K562 (cell line): Measurements from ENCODE around the gene MARCO.

ENCODE experiments used
- ATF3 ChIP-seq, 2 experiments: fragments of 450-650 bp in 1 of 2; sonication (generic) in 1 of 2; formaldehyde crosslinking in 1 of 2; IDR thresholded peaks in 1 of 2; conservative IDR thresholded peaks in 1 of 2; 2 replicates each; pipeline versions ENCODE4 v1.6.1 to v1.8.1; 2016 to 2023; ENCODE audit warnings: mild to moderate bottlenecking in 2 of 2, moderate library complexity in 2 of 2, inconsistent platforms in 1 of 2, missing genetic modification reagents in 1 of 2
- CTBP1 ChIP-seq: fragments of 450-650 bp; IDR thresholded peaks from 2 replicates; pipeline ENCODE4 v1.6.1; 2016; ENCODE audit warnings: borderline replicate concordance
- ESRRA ChIP-seq: fragments of 450-650 bp; IDR thresholded peaks from 2 replicates; pipeline ENCODE4 v1.6.1; 2014; ENCODE audit warnings: low read depth, mild to moderate bottlenecking, moderate library complexity, borderline replicate concordance
- FOXA3 ChIP-seq, 2 experiments: fragments of 450-650 bp in 1 of 2; sonication (generic) in 1 of 2; formaldehyde crosslinking; IDR thresholded peaks in 1 of 2; conservative IDR thresholded peaks in 1 of 2; 2 replicates each; pipeline versions ENCODE4 v1.4.0 to v1.8.0; 2020 to 2022; ENCODE audit warnings: mild to moderate bottlenecking in 2 of 2, missing genetic modification reagents in 1 of 2
- MYC ChIP-seq, 2 experiments: fragments of 250-450 bp in 1 of 2; sonication (Bioruptor Pico) in 1 of 2; IDR thresholded peaks; 2 replicates each; pipeline versions ENCODE4 v1.5.1 to v1.6.1; 2012 to 2021; ENCODE audit warnings: low read depth in 2 of 2, borderline replicate concordance in 1 of 2, improper control_type of control experiment in 1 of 2, low read length in 1 of 2, mild to moderate bottlenecking in 1 of 2, moderate library complexity in 1 of 2
- NR4A1 ChIP-seq, 2 experiments: fragments of 250-450 bp in 1 of 2; fragments of 450-650 bp in 1 of 2; sonication (Bioruptor Pico) in 1 of 2; IDR thresholded peaks; 2 replicates each; pipeline versions ENCODE4 v1.4.0 to v1.6.1; 2016 to 2020; ENCODE audit warnings: mild to moderate bottlenecking in 2 of 2, missing compliant biosample characterization in 1 of 2, missing genetic modification characterization in 1 of 2, moderate library complexity in 1 of 2
- PRDM10 ChIP-seq: fragments of 450-650 bp; IDR thresholded peaks from 2 replicates; pipeline ENCODE4 v1.6.1; 2018; ENCODE audit not compliant: partially characterized antibody
- PRMT5 ChIP-seq: sonication (generic); formaldehyde crosslinking; IDR thresholded peaks from 2 replicates; pipeline ENCODE4 v1.5.0; 2020; ENCODE audit warnings: missing genetic modification reagents
- RBBP5 ChIP-seq: fragments of 200-600 bp; sonication (generic); IDR thresholded peaks from 2 replicates; pipeline ENCODE4 v1.6.1; 2012; ENCODE audit warnings: borderline replicate concordance, mild to moderate bottlenecking, low read length, control low read depth, inconsistent platforms; ENCODE audit not compliant: insufficient read depth, poor library complexity, severe bottlenecking
- ZBTB33 ChIP-seq: sonication (generic); formaldehyde crosslinking; IDR thresholded peaks from 2 replicates; pipeline ENCODE4 v1.8.1; 2023; ENCODE audit warnings: mild to moderate bottlenecking, missing genetic modification reagents
- ZKSCAN1 ChIP-seq: fragments of 150-350 bp; IDR thresholded peaks from 2 replicates; pipeline ENCODE4 v1.6.1; 2016; ENCODE audit warnings: low read depth, low read length
- ZNF24 ChIP-seq: fragments of 450-650 bp; IDR thresholded peaks from 2 replicates; pipeline ENCODE4 v1.6.1; 2016
- TF ChIP-seq, protein P1 (sequence below): fragments of 450-650 bp; IDR thresholded peaks from 2 replicates; pipeline ENCODE4 v1.6.1; 2016; ENCODE audit warnings: missing biosample characterization, missing genetic modification characterization
- TF ChIP-seq, protein P2 (sequence below), 3 experiments: IDR thresholded peaks in 2 of 3; conservative IDR thresholded peaks in 1 of 3; 2 replicates each; pipeline ENCODE4 v1.5.1; 2011 to 2012; ENCODE audit warnings: low read length in 3 of 3, mild to moderate bottlenecking in 3 of 3, control low read depth in 2 of 3, improper control_type of control experiment in 1 of 3, inconsistent platforms in 1 of 3, low read depth in 1 of 3, mixed read lengths in 1 of 3, moderate library complexity in 1 of 3; ENCODE audit not compliant: insufficient read depth in 2 of 3

GRCh38 chr2:118937817-118938216, 4.2 kb upstream of the MARCO start:
- no peak for TF ChIP-seq ATF3 (IDR thresholded peaks at IDR 0.05)
- no peak for TF ChIP-seq ATF3 (CRISPR knock-in tag; conservative IDR thresholded peaks at IDR 0.05)
- no peak for TF ChIP-seq FOXA3 (CRISPR knock-in tag; conservative IDR thresholded peaks at IDR 0.05 in 1 of 2, IDR thresholded peaks at IDR 0.05 in 1 of 2)
- TF ChIP-seq, protein P1, sequence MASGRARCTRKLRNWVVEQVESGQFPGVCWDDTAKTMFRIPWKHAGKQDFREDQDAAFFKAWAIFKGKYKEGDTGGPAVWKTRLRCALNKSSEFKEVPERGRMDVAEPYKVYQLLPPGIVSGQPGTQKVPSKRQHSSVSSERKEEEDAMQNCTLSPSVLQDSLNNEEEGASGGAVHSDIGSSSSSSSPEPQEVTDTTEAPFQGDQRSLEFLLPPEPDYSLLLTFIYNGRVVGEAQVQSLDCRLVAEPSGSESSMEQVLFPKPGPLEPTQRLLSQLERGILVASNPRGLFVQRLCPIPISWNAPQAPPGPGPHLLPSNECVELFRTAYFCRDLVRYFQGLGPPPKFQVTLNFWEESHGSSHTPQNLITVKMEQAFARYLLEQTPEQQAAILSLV (tag), result no peak
- no peak for TF ChIP-seq ZKSCAN1
- no peak for TF ChIP-seq MYC (IDR thresholded peaks at IDR 0.05; ENCODE audit: low read depth, low read length)
- no peak for TF ChIP-seq MYC (CRISPR knock-in tag; IDR thresholded peaks at IDR 0.05; ENCODE audit: borderline replicate concordance, low read depth)
- no peak for TF ChIP-seq NR4A1 (CRISPR knock-in tag; IDR thresholded peaks at IDR 0.05)
- no peak for TF ChIP-seq NR4A1 (tag; IDR thresholded peaks at IDR 0.05)
- no peak for TF ChIP-seq ZBTB33
- TF ChIP-seq PRDM10, result no peak
- no peak for TF ChIP-seq ESRRA
- no peak for TF ChIP-seq PRMT5 (CRISPR knock-in tag)
- TF ChIP-seq CTBP1, result no peak
- TF ChIP-seq, protein P2, sequence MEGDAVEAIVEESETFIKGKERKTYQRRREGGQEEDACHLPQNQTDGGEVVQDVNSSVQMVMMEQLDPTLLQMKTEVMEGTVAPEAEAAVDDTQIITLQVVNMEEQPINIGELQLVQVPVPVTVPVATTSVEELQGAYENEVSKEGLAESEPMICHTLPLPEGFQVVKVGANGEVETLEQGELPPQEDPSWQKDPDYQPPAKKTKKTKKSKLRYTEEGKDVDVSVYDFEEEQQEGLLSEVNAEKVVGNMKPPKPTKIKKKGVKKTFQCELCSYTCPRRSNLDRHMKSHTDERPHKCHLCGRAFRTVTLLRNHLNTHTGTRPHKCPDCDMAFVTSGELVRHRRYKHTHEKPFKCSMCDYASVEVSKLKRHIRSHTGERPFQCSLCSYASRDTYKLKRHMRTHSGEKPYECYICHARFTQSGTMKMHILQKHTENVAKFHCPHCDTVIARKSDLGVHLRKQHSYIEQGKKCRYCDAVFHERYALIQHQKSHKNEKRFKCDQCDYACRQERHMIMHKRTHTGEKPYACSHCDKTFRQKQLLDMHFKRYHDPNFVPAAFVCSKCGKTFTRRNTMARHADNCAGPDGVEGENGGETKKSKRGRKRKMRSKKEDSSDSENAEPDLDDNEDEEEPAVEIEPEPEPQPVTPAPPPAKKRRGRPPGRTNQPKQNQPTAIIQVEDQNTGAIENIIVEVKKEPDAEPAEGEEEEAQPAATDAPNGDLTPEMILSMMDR (IDR thresholded peaks at IDR 0.05 in 2 of 3, conservative IDR thresholded peaks at IDR 0.05 in 1 of 3; ENCODE audit: insufficient read depth in 2 of 3, low read depth in 1 of 3, low read length in 3 of 3), result no peak
- TF ChIP-seq RBBP5, result no peak
- no peak for TF ChIP-seq ZNF24
